ENCODE measurements around the gene PEX14. TPM values are rescaled to one million over a fixed set of nuclear protein-coding genes. Genes with fewer than 3 reads are reported as not detected.

PEX14 gene
- total and polyA plus RNA-seq, 9 donors: 11.7 to 16.8 (median 15.1) TPM

- WGBS (ENCODE audit: insufficient coverage): 88% methylated on average over 12 of the region's 24 CpGs
Observed at GRCh38 chr1:10622910-10623685, 148.3 kb downstream of the PEX14 start.

GRCh38 chr1:10623686-10624145 lies 149.0 kb downstream of the PEX14 start:
- H3K36me3 ChIP-seq (ENCODE audit: control insufficient read depth, insufficient read depth, low read length): peaks cover 21% of the 10 kb centered on the region
- WGBS (ENCODE audit: insufficient coverage): 87% methylated on average over 12 of the region's 12 CpGs
- H3K27ac ChIP-seq (ENCODE audit: low read length): no peak overlapping the region

More at GRCh38 chr1:10622910-10623685, 148.3 kb downstream of the PEX14 start:
- Histone ChIP-seq H3K4me1 (ENCODE audit: control insufficient read depth, insufficient read depth, low read length) (peaks cover 17% of the 10 kb centered on the region), H3K27me3 (ENCODE audit: control insufficient read depth, insufficient read depth, low read length) (no peaks in the 10 kb centered on the region), H3K9me3 (replicated peaks; ENCODE audit: control insufficient read depth, low read depth, low read length) (no peaks in the 10 kb centered on the region), H3K36me3 (ENCODE audit: control insufficient read depth, insufficient read depth, low read length) (peaks cover 24% of the 10 kb centered on the region), H3K27ac (ENCODE audit: low read length) (no peak overlapping the region), H3K4me3 (ENCODE audit: low read length) (no peak overlapping the region)
- DNase-seq: no peak

GRCh38 chr1:10624256-10625050 lies 149.7 kb downstream of the PEX14 start:
- Histone ChIP-seq H3K36me3 (ENCODE audit: control insufficient read depth, insufficient read depth, low read length) (peaks cover 20% of the 10 kb centered on the region), H3K9me3 (replicated peaks; ENCODE audit: control insufficient read depth, low read depth, low read length) (no peaks in the 10 kb centered on the region), H3K4me1 (ENCODE audit: control insufficient read depth, insufficient read depth, low read length) (peaks cover 24% of the 10 kb centered on the region), H3K27ac (ENCODE audit: low read length) (no peak overlapping the region), H3K4me3 (ENCODE audit: low read length) (no peak overlapping the region), H3K27me3 (ENCODE audit: control insufficient read depth, insufficient read depth, low read length) (no peaks in the 10 kb centered on the region)
- 91% methylated on average over 22 of the region's 26 CpGs for WGBS (ENCODE audit: insufficient coverage)
- no peak for DNase-seq

More at GRCh38 chr1:10623686-10624145, 149.0 kb downstream of the PEX14 start:
- Histone ChIP-seq H3K9me3 (replicated peaks; ENCODE audit: control insufficient read depth, low read depth, low read length) (no peaks in the 10 kb centered on the region), H3K4me3 (ENCODE audit: low read length) (no peak overlapping the region), H3K27me3 (ENCODE audit: control insufficient read depth, insufficient read depth, low read length) (no peaks in the 10 kb centered on the region), H3K4me1 (ENCODE audit: control insufficient read depth, insufficient read depth, low read length) (peaks cover 18% of the 10 kb centered on the region)
- no peak for DNase-seq

- H3K9me3 ChIP-seq (replicated peaks; ENCODE audit: control insufficient read depth, low read depth, low read length): no peaks in the 10 kb centered on the region
- 73% methylated on average over 8 of the region's 9 CpGs for WGBS (ENCODE audit: insufficient coverage)
- no peaks in the 10 kb centered on the region for H3K27me3 ChIP-seq (ENCODE audit: control insufficient read depth, insufficient read depth, low read length)
- no peak overlapping the region for H3K27ac ChIP-seq (ENCODE audit: low read length)
- no peak for DNase-seq
- peaks cover 26% of the 10 kb centered on the region for H3K36me3 ChIP-seq (ENCODE audit: control insufficient read depth, insufficient read depth, low read length)
- H3K4me3 ChIP-seq (ENCODE audit: low read length): no peak overlapping the region
- peaks cover 27% of the 10 kb centered on the region for H3K4me1 ChIP-seq (ENCODE audit: control insufficient read depth, insufficient read depth, low read length)
Observed at GRCh38 chr1:10625076-10625475, 150.3 kb downstream of the PEX14 start.

- Histone ChIP-seq H3K4me1 (ENCODE audit: control insufficient read depth, insufficient read depth, low read length) (peaks cover 32% of the 10 kb centered on the region), H3K9me3 (replicated peaks; ENCODE audit: control insufficient read depth, low read depth, low read length) (no peaks in the 10 kb centered on the region), H3K27ac (ENCODE audit: low read length) (peak overlapping the region; percentile 43), H3K36me3 (ENCODE audit: control insufficient read depth, insufficient read depth, low read length) (peaks cover 26% of the 10 kb centered on the region), H3K27me3 (ENCODE audit: control insufficient read depth, insufficient read depth, low read length) (no peaks in the 10 kb centered on the region), H3K4me3 (ENCODE audit: low read length) (no peak overlapping the region)
- DNase-seq: peak; percentile 83
- 13% methylated on average over 8 of the region's 10 CpGs for whole genome bisulfite sequencing (ENCODE audit: insufficient coverage)
Observed at GRCh38 chr1:10625554-10625953, 150.8 kb downstream of the PEX14 start.

- H3K4me3 ChIP-seq (ENCODE audit: low read length): no peak overlapping the region
- no peaks in the 10 kb centered on the region for H3K27me3 ChIP-seq (ENCODE audit: control insufficient read depth, insufficient read depth, low read length)
- H3K9me3 ChIP-seq (replicated peaks; ENCODE audit: control insufficient read depth, low read depth, low read length): no peaks in the 10 kb centered on the region
- 68% methylated on average over 11 of the region's 13 CpGs for WGBS (ENCODE audit: insufficient coverage)
- H3K36me3 ChIP-seq (ENCODE audit: control insufficient read depth, insufficient read depth, low read length): peaks cover 31% of the 10 kb centered on the region
- H3K4me1 ChIP-seq (ENCODE audit: control insufficient read depth, insufficient read depth, low read length): peaks cover 38% of the 10 kb centered on the region
- DNase-seq: peak; percentile 56
- no peak overlapping the region for H3K27ac ChIP-seq (ENCODE audit: low read length)
Observed at GRCh38 chr1:10626131-10626731, 151.5 kb downstream of the PEX14 start.

- Histone ChIP-seq H3K4me3 (ENCODE audit: low read length) (no peak overlapping the region), H3K27ac (ENCODE audit: low read length) (no peak overlapping the region), H3K4me1 (ENCODE audit: control insufficient read depth, insufficient read depth, low read length) (peaks cover 39% of the 10 kb centered on the region), H3K27me3 (ENCODE audit: control insufficient read depth, insufficient read depth, low read length) (no peaks in the 10 kb centered on the region), H3K36me3 (ENCODE audit: control insufficient read depth, insufficient read depth, low read length) (peaks cover 31% of the 10 kb centered on the region), H3K9me3 (replicated peaks; ENCODE audit: control insufficient read depth, low read depth, low read length) (no peaks in the 10 kb centered on the region)
- WGBS (ENCODE audit: insufficient coverage): no CpG with 5 or more reads among the region's 22 CpGs
- DNase-seq: no peak
Observed at GRCh38 chr1:10626791-10627410, 152.2 kb downstream of the PEX14 start.

GRCh38 chr1:10628685-10629084 lies 153.9 kb downstream of the PEX14 start:
- Histone ChIP-seq H3K9me3 (replicated peaks; ENCODE audit: control insufficient read depth, low read depth, low read length) (no peaks in the 10 kb centered on the region), H3K36me3 (ENCODE audit: control insufficient read depth, insufficient read depth, low read length) (peaks cover 26% of the 10 kb centered on the region), H3K27me3 (ENCODE audit: control insufficient read depth, insufficient read depth, low read length) (no peaks in the 10 kb centered on the region), H3K4me1 (ENCODE audit: control insufficient read depth, insufficient read depth, low read length) (peaks cover 51% of the 10 kb centered on the region), H3K4me3 (ENCODE audit: low read length) (no peak overlapping the region), H3K27ac (ENCODE audit: low read length) (no peak overlapping the region)
- WGBS (ENCODE audit: insufficient coverage): 37% methylated on average over 7 of the region's 7 CpGs
- peak; percentile 46 for DNase-seq

- WGBS (ENCODE audit: insufficient coverage): 91% methylated on average over 24 of the region's 25 CpGs
- H3K27ac ChIP-seq (ENCODE audit: low read length): no peak overlapping the region
- H3K4me1 ChIP-seq (ENCODE audit: control insufficient read depth, insufficient read depth, low read length): peaks cover 53% of the 10 kb centered on the region
- H3K4me3 ChIP-seq (ENCODE audit: low read length): no peak overlapping the region
- H3K36me3 ChIP-seq (ENCODE audit: control insufficient read depth, insufficient read depth, low read length): peaks cover 23% of the 10 kb centered on the region
- H3K9me3 ChIP-seq (replicated peaks; ENCODE audit: control insufficient read depth, low read depth, low read length): no peaks in the 10 kb centered on the region
- no peak for DNase-seq
- H3K27me3 ChIP-seq (ENCODE audit: control insufficient read depth, insufficient read depth, low read length): no peaks in the 10 kb centered on the region
Observed at GRCh38 chr1:10629091-10629815, 154.5 kb downstream of the PEX14 start.
